K562 treated with DMSO at 1 percent for 48 hours (cell line): ENCODE results near the gene FYTTD1. TPM values are rescaled to one million over a fixed set of nuclear protein-coding genes. Genes with fewer than 3 reads are reported as not detected.

Source experiments
- total RNA-seq: library from RNA; unstranded; fragments of 300-600 nt; gene quantifications from 2 replicates; pipeline ENCODE4 v1.2.3, GENCODE V29; 2022; ENCODE audit warnings: low replicate concordance; ENCODE audit errors: extremely low read depth

FYTTD1 gene
- total RNA-seq = not detected in 2 replicates

GRCh38 chr3:197749601-197750395, at the start of gene FYTTD1:
TSS of gene FYTTD1 (plus strand) at chr3:197749883. CDS start at chr3:197749972, 89 bp downstream.

GRCh38 chr3:197736491-197737318, 13.0 kb upstream of the FYTTD1 start, which contains the start of gene RUBCN:
TSS of gene RUBCN (minus strand) at chr3:197736904. CDS start at chr3:197736719, 185 bp downstream.

GRCh38 chr3:197791113-197791891, 41.6 kb downstream of the FYTTD1 start, which contains the start of gene LRCH3:
TSS of gene LRCH3 (plus strand) at chr3:197791254. CDS start at chr3:197791279, 25 bp downstream.

Other genes with a start within 250 kb of the FYTTD1 start
- gene BDH1, start 193.9 kb upstream of the FYTTD1 start, total RNA-seq = not detected in 2 replicates
- not detected in 2 replicates for gene RUBCN, start 13.0 kb upstream of the FYTTD1 start, total RNA-seq
- gene LRCH3, start 41.4 kb downstream of the FYTTD1 start, total RNA-seq = not detected in 2 replicates
- gene RPL35A, start 200.3 kb downstream of the FYTTD1 start, total RNA-seq = 1,602 TPM in 1 of 2 replicates, not detected in the other
- gene LMLN, start 210.3 kb downstream of the FYTTD1 start, total RNA-seq = not detected in 2 replicates